ENCODE measurements around the gene DCTN2.
A peak's percentile ranks its signal among the peaks of the same experiment; 100 is the strongest.
"Not testable (repeated sequence)": the region's sequence is repeated elsewhere in the genome, so short reads cannot be mapped to it uniquely, and the experiment has no call there.

DCTN2 gene

GRCh38 chr12:57546438-57547287, at the start of gene DCTN2:
Gene DCTN2 (minus strand): TSS chr12:57547192. CDS start chr12:57547063, 129 bp downstream.
- DNase-seq: peak; percentile 98

GRCh38 chr12:57593187-57593586, 46.2 kb upstream of the DCTN2 start:
- in situ Hi-C loops (cut with MboI; ENCODE audit: low pct_unique_long_range_greater_than_20kb, low sequenced_read_pairs): no loop called here
- DNase-seq: no peak

More at GRCh38 chr12:57546438-57547287, at the start of gene DCTN2:
- in situ Hi-C loops (cut with MboI; ENCODE audit: low pct_unique_long_range_greater_than_20kb, low sequenced_read_pairs): no loop called here

GRCh38 chr12:57592551-57593165, 45.7 kb upstream of the DCTN2 start:
- DNase-seq: no peak
- in situ Hi-C loops (cut with MboI; ENCODE audit: low pct_unique_long_range_greater_than_20kb, low sequenced_read_pairs): no loop called here

- in situ Hi-C loops (cut with MboI; ENCODE audit: low pct_unique_long_range_greater_than_20kb, low sequenced_read_pairs): no loop called here
- no peak for DNase-seq
Measured at GRCh38 chr12:57591782-57592325, 44.9 kb upstream of the DCTN2 start.

- peak; percentile 82 for DNase-seq
- in situ Hi-C loops (cut with MboI; ENCODE audit: low pct_unique_long_range_greater_than_20kb, low sequenced_read_pairs): no loop called here
Measured at GRCh38 chr12:57590864-57591781, 44.1 kb upstream of the DCTN2 start, which contains the start of gene PIP4K2C. Gene PIP4K2C (plus strand): TSS chr12:57591192. CDS start chr12:57591290, 98 bp downstream.

- in situ Hi-C loops (cut with MboI; ENCODE audit: low pct_unique_long_range_greater_than_20kb, low sequenced_read_pairs): no loop called here
- DNase-seq: no peak
Measured at GRCh38 chr12:57590479-57590863, 43.5 kb upstream of the DCTN2 start.

GRCh38 chr12:57588951-57589610, 42.1 kb upstream of the DCTN2 start:
- in situ Hi-C loops (cut with MboI; ENCODE audit: low pct_unique_long_range_greater_than_20kb, low sequenced_read_pairs); DNase-seq: not testable (repeated sequence)

- no peak for DNase-seq
- in situ Hi-C loops (cut with MboI; ENCODE audit: low pct_unique_long_range_greater_than_20kb, low sequenced_read_pairs): no loop called here
Measured at GRCh38 chr12:57586832-57587429, 39.9 kb upstream of the DCTN2 start.

GRCh38 chr12:57586128-57586527, 39.1 kb upstream of the DCTN2 start:
- in situ Hi-C loops (cut with MboI; ENCODE audit: low pct_unique_long_range_greater_than_20kb, low sequenced_read_pairs): no loop called here
- no peak for DNase-seq

- DNase-seq: no peak
- in situ Hi-C loops (cut with MboI; ENCODE audit: low pct_unique_long_range_greater_than_20kb, low sequenced_read_pairs): no loop called here
Measured at GRCh38 chr12:57585156-57585555, 38.2 kb upstream of the DCTN2 start.

- in situ Hi-C loops (cut with MboI; ENCODE audit: low pct_unique_long_range_greater_than_20kb, low sequenced_read_pairs): no loop called here
- no peak for DNase-seq
Measured at GRCh38 chr12:57584690-57585089, 37.7 kb upstream of the DCTN2 start.

GRCh38 chr12:57584050-57584449, 37.1 kb upstream of the DCTN2 start:
- in situ Hi-C loops (cut with MboI; ENCODE audit: low pct_unique_long_range_greater_than_20kb, low sequenced_read_pairs): no loop called here
- DNase-seq: no peak

GRCh38 chr12:57583008-57583831, 36.2 kb upstream of the DCTN2 start:
- in situ Hi-C loops (cut with MboI; ENCODE audit: low pct_unique_long_range_greater_than_20kb, low sequenced_read_pairs): no loop called here

GRCh38 chr12:57582440-57582839, 35.4 kb upstream of the DCTN2 start:
- DNase-seq: no peak
- in situ Hi-C loops (cut with MboI; ENCODE audit: low pct_unique_long_range_greater_than_20kb, low sequenced_read_pairs): no loop called here

More at GRCh38 chr12:57583008-57583831, 36.2 kb upstream of the DCTN2 start:
- peak; percentile 85 for DNase-seq

GRCh38 chr12:57581802-57582201, 34.8 kb upstream of the DCTN2 start:
- no peak for DNase-seq
- in situ Hi-C loops (cut with MboI; ENCODE audit: low pct_unique_long_range_greater_than_20kb, low sequenced_read_pairs): no loop called here

- DNase-seq: no peak
- in situ Hi-C loops (cut with MboI; ENCODE audit: low pct_unique_long_range_greater_than_20kb, low sequenced_read_pairs): no loop called here
Measured at GRCh38 chr12:57580466-57580795, 33.4 kb upstream of the DCTN2 start.

- in situ Hi-C loops (cut with MboI; ENCODE audit: low pct_unique_long_range_greater_than_20kb, low sequenced_read_pairs): no loop called here
- no peak for DNase-seq
Measured at GRCh38 chr12:57579677-57580465, 32.9 kb upstream of the DCTN2 start.
